Suppressor macrophage treated with lipopolysaccharide for 1 hour (primary cell): ENCODE data around the gene MAPK8IP1.
A peak's percentile ranks its signal among the peaks of the same experiment; 100 is the strongest.

Experiments
- DNase-seq, 3 donors: peaks; one replicate each; pipeline ENCODE4 v3.0.0-alpha.2; 2020 to 2022

MAPK8IP1 gene

DNA sequence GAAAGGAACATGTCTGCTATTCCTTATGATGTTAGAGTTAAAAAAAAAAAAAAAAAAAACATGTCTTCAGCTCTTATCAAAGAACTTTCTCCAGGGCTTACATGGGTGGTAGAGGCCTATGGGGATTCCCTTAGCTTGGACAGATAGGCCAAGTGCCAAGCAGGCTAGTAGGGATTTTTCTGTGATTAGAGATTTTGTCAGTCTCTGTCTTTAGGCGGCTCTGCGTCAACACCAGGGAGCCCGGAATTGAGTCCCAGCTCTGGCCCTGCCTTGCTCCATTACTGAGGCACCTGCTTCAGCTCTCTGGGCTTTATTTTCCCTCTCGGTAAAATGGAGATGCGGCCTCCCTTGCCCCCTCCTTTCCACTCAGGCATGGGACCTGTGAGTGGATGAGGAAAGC is 25.1 kb upstream of the MAPK8IP1 start:
- no peak for DNase-seq

DNA sequence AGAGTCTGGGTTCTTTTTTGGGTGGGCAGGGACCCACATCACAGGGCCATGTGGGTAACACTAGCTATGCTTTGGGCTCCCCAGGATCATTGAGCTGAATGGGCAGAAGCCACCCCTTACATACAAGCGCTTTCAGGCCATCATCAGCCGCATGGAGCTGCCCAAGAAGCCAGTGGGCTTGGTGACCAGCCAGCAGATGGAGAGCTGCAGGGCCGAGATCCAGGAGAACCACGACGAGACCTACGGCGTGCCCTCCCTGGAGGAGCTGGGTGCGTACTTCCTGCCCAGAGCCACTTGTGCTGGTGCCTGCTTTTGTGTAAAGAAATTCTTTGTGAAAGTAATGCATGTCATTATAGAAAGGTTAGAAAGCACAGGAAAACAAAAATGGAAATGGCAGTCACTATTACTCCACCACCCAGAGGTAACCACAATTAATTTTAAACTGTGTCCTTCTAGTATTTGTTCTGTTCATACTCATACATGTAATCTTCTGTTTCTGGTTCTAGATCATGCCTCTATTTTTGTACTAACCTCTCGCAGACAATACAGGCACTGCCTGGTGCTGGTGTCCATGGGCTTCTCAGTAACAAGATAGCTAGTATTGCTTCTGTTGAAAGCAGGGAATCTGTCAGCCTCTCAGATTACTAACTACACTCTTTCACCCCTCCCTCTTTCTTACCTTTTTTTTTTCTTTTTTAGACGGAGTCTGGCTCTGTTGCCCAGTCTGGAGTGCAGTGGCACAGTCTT is 24.5 kb upstream of the MAPK8IP1 start:
- DNase-seq, result no peak

DNA sequence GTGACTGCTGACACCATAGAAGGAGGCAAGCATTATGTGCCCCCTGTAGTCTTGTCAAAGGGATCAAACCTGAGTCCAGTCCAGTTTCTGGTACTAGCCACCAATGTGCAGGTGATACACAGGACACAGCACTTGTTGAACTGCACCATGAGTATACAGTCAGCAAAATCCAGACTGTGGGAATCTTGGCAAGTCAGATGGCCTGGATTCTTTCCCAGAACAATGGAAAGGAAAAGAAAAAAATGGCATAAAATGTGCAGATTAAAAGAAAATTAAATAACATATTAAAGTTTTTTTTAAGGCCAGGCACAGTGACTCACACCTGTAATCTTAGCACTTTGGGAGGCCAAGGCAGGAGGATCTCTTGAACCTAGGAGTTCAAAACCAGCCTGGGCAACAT is 21.4 kb upstream of the MAPK8IP1 start:
- DNase-seq, result no peak

DNA sequence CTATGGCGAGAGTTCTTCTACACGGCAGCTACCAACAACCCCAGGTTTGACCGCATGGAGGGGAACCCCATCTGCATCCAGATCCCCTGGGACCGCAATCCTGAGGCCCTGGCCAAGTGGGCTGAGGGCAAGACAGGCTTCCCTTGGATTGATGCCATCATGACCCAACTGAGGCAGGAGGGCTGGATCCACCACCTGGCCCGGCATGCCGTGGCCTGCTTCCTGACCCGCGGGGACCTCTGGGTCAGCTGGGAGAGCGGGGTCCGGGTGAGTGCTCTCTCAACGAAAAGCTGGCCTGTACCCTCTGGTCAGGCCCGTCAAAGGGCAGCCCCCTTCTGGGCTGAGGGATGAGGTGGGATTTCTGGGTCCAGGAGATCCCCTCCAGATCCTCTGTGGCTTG is 15.9 kb upstream of the MAPK8IP1 start:
- DNase-seq, result no peak

DNA sequence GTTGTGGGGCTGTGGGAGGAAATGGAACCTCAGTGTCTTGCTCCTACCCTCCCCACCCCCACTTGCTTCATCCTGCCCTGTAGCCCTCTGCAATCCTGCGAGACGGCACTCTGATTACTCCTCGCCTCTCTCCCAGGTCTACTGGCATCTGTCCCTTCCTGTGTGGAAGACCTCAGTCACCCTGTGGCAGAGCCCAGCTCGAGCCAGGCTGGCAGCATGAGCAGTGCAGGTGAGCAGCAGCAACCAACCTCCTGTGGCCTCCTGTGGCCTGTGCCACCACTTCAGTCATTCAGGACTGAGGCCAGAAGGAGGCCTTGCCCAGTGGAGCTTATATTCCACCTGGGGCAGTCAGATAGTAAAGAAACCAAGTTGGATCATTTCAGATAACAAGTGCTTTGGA is 14.7 kb upstream of the MAPK8IP1 start:
- no peak for DNase-seq

DNA sequence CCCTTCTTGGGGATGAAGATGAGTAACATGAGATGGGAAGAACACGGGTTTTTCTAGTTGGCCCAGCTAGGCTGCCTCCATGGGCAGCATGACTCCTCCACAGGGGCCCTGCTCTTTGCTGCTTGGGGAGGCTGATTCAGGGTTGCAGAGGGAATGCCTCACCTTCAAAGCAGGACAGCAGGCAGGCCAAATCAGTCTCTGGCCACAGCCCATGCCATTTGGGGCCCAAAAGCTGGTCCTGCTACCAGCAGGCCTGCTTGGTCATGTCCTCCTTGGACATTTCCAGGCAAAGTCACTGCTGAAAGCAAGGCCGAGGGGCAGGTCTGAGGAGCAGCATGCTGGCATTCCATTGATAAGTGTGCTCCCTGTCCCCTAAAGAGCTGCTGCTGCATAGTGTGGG is 13.8 kb upstream of the MAPK8IP1 start:
- no peak for DNase-seq

DNA sequence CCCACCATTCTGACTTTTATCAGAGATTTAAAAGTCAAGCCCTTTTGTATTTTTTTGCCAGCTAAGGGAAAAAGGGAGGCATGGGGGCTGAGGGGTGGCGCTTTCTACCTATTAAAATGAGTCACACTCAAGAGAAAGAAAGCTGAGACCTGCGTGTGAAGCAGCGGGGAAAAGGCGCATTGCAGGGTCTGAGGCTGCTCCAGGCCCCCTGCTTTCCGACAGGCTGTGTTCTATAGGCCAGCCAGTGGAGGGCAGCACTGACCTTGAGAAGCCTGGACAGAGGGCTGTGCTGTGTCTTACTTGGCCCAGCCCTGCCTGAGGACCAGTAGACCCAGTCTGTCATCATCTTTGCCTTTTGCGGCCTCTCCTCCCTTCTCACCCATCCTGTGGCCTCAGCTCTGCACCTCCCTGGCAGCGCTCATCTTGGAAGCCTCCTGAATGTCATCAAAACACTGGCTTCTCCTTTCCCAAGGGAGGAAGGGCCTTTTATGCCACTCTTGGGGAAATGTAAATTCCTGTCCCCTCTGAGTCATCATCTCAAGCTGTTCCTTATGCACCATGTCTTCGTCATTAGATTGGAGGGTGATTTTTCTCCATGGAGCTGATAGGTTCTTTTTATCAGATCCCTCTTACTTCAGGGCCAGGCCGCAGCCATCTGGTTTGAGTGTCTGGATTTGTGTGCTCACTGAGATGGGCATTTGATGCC is 12.6 kb upstream of the MAPK8IP1 start:
- peak; percentile 66 to 69 (median 67) for DNase-seq

DNA sequence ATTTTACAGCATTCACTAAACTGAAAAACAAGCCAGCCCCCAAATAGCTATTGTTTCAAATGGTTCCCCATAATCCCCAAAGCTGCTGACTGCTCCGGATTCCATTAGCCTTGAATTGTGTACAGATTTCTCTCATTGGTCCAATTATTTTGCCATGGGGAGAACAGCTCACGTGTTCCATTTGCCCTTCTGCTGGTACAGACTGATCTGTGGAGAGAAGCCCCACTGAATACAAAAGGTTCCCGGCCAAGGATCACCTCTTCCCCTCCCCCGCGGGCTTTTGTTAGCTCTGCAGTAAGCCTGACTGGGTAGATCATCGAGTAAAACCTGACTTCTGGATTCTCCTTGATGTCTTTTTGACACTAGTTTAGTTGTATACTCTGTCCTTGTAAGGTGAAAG is 9.1 kb upstream of the MAPK8IP1 start:
- no peak for DNase-seq

DNA sequence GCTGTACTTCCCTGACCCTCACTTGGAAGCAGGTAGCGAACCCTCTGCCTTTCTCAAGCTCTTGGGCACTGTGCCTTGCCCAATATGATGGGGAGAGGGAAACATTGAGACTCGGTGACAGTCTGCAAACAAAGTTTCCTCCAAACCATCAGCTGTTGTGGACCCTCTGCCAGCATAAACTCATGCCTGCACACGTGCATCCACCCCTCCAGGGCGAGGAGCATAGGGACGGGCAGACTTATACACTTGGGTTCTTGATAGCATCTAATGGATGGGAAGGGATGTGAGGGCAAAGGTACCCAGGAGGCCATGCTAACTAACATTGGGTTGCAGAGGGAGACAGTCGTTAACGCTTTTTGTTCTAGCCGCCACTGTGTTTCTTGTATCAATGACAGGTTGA is 8.2 kb upstream of the MAPK8IP1 start:
- DNase-seq, result no peak

DNA sequence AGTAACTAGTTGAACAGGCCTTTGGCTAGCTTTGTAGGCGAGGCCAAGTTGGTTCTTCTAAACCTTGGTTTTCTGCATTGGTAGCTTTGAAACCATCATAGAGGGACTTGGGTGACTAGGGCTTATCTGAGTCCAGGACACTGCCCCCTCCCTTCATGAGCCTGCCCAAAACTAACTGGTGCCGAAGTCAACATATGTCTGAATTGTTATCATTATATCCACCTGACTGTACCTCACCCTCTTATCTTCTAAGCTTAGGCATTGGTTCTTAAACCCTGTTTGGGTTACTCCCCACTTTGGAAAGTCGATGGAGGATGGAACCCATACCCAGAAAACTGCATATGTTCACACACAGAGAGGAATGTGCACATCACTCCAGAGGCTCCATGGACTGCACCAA is 7.6 kb upstream of the MAPK8IP1 start:
- no peak for DNase-seq

DNA sequence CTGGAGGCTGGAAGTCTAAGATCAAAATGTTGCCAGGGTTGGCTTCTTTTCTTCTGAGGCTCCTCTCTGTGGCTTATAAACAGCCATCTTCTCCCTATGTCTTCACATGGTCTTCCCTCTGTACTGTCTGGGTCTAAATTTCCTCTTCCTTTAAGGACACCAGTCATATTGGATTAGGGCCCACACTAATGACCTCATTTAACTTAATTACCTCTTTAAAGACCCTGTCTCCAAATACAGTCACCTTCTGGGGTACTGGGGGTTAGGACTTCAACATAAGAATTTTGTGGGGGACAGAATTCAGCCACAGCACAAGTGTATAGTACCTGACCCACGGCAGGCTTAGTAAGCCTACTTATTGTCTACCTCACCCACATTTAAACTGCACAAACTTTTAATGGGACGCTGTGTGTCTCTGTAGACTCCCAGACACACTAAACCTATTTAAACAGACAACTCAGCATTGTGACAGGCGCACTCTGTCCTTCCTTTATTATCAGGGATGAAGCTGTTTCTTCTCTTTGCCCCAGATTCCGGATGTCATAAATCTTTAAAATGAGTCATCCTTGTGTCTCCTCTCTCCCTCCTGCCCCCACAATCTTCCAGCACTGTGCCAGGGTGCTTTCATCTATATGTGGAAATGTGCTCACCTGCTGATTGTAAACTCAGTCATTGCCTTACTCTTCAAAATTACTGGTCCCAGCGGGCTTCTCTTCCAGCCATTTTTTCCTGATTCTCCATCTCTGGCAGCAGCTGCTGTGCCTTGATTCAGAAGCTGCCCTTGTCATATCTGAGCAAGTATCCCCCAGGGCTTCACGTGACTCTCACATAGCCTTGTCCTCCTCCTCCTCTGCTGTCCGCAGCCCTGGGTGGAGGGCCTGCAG is 5.4 kb upstream of the MAPK8IP1 start:
- no peak for DNase-seq

DNA sequence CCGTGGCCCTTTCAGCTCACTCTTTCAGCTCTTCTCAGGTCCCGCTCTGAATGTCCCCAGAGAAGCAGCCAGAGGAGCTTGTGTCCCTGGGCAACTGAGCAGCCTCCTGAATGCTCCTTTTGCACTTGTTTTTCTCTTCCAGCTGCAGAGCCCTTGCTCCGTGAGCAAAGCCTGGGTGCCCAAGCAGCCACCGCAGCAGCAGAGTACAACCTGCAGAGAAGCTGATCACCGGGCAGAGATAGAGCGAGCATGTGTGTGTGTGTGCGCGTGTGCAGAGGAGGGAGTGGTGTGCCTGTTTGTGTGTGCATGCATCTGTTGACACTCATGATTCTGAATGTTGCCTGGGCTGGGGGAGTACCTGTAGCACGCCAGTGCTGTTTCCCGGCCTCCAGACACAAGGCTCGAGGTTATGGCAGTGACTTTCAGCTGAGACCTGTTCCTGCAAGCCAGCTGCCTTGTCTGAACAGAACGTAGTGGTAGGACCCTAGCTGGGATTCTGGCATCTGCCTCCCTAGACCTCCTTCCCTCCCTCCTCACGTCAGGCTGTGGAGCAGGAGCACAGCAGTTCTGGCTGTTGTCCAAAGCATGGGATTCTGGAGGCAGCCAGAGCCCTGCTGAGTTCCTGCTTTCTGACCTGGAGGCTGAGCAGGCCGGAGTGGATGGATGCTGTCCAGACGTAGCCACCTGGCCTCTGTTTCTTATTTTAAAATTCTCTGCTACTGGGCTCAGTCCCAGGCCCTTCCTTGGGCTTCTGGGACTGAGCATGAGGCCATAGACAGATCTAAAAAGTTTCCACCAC is 4.5 kb upstream of the MAPK8IP1 start:
- no peak for DNase-seq

DNA sequence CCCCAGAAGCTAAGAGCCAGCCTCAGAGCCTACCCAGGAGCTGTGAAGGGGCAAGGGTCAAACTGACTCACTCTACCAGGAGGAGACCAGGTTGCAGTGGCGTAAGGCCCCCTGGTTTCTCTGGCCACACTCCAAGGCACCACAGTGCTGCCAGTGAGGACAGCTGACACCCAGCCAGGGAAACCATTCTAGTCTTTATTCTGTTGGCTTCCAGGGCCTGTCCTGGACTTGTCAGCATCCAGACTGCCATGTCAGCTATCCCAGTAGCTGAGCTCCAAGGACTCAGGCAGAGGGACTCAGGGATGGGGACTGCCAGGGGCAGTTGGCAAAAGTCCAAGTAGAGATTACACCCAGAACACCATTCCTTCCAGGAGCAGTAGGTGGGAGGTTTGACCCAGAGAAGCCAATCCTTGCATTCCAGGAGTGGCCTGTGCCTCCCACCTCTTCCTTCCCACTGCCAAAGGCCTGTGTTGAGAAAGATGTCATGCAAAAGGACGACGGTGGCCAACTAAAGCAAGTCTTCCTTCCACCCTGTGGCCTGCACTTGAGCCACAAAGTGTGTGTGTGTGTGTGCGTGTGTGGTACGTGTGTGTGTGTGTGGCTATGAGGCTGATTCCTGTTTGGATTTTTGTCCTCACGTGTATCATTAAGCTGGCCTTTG is 3.6 kb upstream of the MAPK8IP1 start:
- DNase-seq, result no peak

DNA sequence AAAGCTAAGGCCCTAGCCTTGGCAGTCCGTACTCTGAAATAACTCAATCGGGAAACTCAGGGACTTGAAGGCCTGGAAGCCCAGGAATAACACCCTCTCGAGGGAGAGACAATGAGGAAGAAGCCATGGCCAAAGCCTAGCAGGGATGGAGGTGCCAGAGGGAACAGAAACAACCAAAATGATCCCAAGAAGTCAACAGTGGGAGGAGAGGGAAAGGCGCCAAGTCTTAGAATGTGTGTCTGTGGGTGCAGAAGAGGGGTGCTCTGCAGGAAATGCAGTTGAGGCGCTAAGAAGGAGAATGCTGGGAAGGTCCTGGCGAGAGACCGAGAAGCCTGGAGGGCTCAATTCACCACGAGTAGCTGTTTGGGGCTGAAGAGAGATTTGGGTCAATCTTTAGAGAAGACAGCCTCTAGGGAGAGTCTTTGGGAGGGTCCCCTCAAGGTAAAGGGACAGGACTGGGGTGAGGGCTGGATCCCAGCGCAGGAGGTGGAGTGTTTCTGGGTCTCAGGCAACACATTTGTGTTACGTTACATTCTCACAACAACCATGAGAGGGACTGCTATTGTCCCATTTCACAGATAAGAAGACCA is 760 bp upstream of the MAPK8IP1 start:
- no peak for DNase-seq

DNA sequence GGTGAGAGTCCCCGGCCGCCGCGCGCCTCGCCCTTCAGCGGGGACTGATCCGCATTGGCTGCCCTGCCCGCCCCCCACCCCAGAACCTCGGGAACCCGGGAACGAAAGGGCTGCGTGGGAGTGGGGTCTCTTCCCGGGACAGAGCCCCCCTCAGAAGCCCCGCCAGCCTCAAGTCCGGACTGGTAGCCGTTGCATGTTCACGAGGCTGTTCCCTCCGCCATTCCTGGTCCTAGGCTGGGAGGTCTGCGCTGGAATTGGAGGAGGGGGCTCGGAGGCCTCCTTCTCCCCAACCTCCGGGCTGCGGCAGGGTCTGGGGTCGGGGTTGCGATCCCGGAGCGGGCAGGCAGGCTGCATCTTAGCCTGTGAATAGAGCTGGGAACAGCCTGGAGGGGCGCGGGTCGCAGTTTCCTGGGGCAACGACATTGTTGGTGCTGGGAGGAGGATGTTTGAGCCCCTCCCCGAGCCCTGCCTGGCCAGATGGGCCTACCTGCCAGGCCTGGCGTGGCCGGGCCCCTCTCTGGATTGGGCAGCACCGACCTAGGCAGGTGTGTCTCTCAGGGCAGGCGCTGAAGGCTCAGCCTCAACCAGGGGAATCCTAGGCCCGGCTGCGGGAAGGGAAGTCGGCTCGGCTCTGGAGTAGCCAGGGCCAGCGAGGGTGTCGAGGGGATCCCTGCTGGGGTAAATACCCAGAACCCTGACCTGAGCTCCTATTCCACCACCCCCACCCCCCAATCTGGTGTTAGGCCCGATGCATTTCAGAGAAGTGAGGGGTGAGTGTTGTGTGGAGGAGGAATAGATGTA is 670 bp downstream of the MAPK8IP1 start:
- DNase-seq, result no peak

DNA sequence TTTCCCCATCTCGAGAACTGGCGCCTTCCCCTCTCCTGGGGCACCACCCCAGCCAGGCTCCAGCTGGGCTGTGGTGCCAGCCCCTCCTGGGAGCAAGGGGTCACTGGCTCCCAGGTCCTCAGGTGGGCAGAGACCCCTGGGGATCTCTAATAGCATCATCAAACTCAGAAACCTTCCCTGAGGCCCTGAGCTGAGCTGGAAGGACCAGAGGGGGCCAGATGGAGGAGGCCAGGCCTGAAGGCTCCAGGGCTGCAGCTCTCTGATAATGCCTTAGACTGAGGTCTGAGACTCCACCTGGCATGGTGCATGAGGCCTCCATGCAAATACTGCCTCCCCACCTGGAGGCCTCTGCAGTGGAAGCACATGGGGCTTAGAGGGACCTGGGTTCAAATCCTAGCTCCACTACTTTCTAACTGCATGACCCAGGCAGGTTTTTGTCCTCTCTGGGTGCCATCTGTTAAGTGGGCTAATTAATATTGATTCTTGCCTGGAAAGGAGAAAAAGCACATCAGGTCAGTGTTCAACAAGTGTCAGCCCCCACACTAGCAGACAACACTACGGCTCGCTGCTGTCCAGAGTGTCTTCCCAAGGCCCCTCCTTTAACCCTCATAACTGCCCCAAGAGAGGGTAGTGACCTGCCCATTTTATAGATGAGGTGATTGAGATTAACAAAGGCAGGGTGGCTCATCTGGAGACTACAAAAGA is 1.5 kb downstream of the MAPK8IP1 start:
- no peak for DNase-seq

DNA sequence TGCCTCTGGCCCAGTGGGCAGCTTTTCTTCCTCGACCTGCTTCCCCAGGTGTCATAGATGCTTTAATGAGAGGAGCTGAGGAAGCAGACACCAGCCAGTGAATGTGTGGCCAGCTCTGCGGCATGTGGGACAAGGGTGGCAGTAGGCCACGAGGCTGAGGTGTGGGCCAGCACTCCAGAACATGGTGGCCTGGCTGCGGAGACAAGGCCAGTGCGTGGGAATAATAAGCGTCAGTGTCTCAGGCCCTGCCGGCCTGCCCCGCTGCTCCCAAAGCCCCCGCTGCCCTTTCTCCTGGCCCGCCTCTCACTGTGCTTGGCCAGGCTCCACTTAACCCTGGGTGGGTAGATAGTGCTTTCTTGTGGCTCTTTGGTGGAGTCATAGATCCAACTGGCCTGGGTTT is 2.1 kb downstream of the MAPK8IP1 start:
- DNase-seq, result no peak

DNA sequence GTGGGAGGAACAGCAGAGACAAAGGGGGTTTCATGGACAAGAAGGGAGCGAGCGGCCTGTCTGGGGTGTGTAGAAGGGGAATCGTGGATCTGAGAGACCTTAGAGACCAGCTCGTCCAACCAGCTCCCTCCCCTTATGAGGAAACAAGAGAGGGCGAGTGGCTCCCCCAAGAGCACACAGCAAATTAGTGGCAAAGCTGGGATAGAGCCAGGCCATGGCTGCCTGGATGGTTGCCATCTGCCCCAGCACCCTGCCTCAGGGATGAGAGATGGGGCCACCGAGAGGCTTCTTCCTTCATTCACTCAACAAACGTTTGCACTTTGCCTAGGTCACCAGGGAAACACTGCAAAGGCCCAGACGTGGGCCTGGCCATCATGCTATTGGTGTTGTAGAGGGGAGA is 4.1 kb downstream of the MAPK8IP1 start:
- no peak for DNase-seq

DNA sequence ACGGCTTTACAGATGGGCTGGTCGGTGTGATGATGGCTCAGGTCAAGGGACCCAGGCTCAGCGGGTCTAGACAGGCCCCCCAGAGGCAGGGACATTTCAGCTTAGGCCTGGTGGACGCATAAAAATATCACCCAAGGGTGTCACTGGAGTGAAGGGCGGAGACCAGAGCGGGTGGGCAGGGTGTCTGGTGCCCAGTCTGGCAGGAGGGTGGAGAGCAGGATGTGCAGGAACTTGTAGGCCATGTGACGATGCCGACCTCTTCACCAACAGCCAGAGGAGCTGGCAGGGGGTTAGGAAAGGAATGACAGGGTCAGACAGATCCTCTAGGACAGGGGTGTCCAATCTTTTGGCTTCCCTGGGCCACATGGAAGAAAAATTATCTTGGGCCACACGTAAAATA is 4.5 kb downstream of the MAPK8IP1 start:
- DNase-seq, result no peak

DNA sequence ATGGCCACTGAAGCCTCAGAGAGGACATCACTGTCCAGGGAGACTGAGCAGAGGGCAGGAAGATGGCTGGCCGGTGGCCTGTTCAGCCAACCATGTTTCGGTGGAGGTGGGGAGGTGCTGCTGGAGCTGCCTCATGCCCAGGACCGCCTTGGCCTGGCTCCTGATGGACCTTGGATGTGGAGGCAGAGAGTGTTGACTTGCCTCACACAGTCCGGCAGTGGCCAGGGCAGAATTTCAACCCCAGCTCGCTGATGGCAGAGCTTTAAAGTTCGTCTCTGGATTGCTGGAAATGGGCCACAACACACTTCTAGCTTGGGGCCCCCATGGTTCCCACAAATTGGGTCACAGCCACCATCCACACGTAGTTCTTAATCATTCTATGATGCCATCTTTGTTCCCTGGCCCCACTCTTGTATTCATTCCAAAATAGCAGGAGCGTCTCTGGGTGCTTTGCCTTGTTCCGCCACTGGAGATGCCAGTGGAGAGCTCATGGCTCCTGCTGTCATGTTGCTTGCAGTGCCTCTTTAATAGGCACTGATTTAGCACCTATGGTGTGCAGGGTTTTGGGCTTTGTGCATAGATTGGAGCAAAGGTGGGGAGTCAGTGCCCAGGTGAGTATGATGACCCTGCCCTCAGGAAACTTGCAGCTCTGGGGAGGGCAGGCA is 5.6 kb downstream of the MAPK8IP1 start:
- no peak for DNase-seq
